ENCODE measurements around the gene CALM3. TPM values are rescaled to one million over a fixed set of nuclear protein-coding genes. Genes with fewer than 3 reads are reported as not detected.

Gene CALM3
- total and polyA plus RNA-seq, 2 of the 13 experiments (the other 11 are each of a cell fraction or from before 2014, with no cell fraction given) = 239 to 258 TPM

GRCh38 chr19:46603195-46603637, 2.1 kb downstream of the CALM3 start (continued):
- TF ChIP-seq DMAP1 (CRISPR knock-in tag; IDR thresholded peaks at IDR 0.05) = peak; percentile 63
- TF ChIP-seq JUN (CRISPR knock-in tag; IDR thresholded peaks at IDR 0.05) = 0 out of 2 replicates have a peak, but pooled peaks have one; percentile 42
- peak; percentile 36; the same call in 1 of the 2 replicates for TF ChIP-seq ZNF710 (CRISPR knock-in tag; IDR thresholded peaks at IDR 0.05; ENCODE audit: borderline replicate concordance)
- TF ChIP-seq TBX2 (CRISPR knock-in tag; IDR thresholded peaks at IDR 0.05; ENCODE audit: borderline replicate concordance) = no peak
- peak; percentile 77; the same call in 1 of the 2 replicates for TF ChIP-seq SIN3A (IDR thresholded peaks at IDR 0.05; ENCODE audit: borderline replicate concordance, low read depth, low read length)
- no peak for TF ChIP-seq ZBTB8A (CRISPR knock-in tag; IDR thresholded peaks at IDR 0.05; ENCODE audit: borderline replicate concordance, low read depth)
- no peak for TF ChIP-seq ZSCAN31 (CRISPR knock-in tag; IDR thresholded peaks at IDR 0.05; ENCODE audit: low read depth)
- no peak for TF ChIP-seq ATM (IDR thresholded peaks at IDR 0.05; ENCODE audit: borderline replicate concordance)
- no peak for TF ChIP-seq ZNF563 (CRISPR knock-in tag; IDR thresholded peaks at IDR 0.05)
- peak; percentile 61 for TF ChIP-seq KDM2A (CRISPR knock-in tag; IDR thresholded peaks at IDR 0.05; ENCODE audit: borderline replicate concordance, low read depth)
- 0 out of 2 replicates have a peak, but pooled peaks have one; percentile 11 for TF ChIP-seq ZBTB44 (CRISPR knock-in tag; IDR thresholded peaks at IDR 0.05)
- TF ChIP-seq ETV6 (CRISPR knock-in tag; conservative IDR thresholded peaks at IDR 0.05) = no peak
- peak; percentile 44; the same call in 1 of the 2 replicates for TF ChIP-seq FOXK1 (CRISPR knock-in tag; IDR thresholded peaks at IDR 0.05; ENCODE audit: borderline replicate concordance, low read depth)
- TF ChIP-seq MIER3 (CRISPR knock-in tag; IDR thresholded peaks at IDR 0.05; ENCODE audit: borderline replicate concordance) = peak; percentile 83; the same call in 1 of the 2 replicates
- peak; percentile 34; the same call in 1 of the 2 replicates for TF ChIP-seq ZNF792 (CRISPR knock-in tag; IDR thresholded peaks at IDR 0.05)
- TF ChIP-seq BRF2 (CRISPR knock-in tag; IDR thresholded peaks at IDR 0.05) = peak; percentile 70; the same call in 1 of the 2 replicates
- TF ChIP-seq IRF1 (CRISPR knock-in tag; IDR thresholded peaks at IDR 0.05; ENCODE audit: low read depth) = peak; percentile 98
- peak; percentile 66; the same call in 1 of the 2 replicates for TF ChIP-seq ARID4A (CRISPR knock-in tag; IDR thresholded peaks at IDR 0.05; ENCODE audit: borderline replicate concordance)
- TF ChIP-seq ZNF607 (CRISPR knock-in tag; IDR thresholded peaks at IDR 0.05; ENCODE audit: borderline replicate concordance) = no peak
- TF ChIP-seq RBFOX2 (IDR thresholded peaks at IDR 0.05; ENCODE audit: low read depth, low read length) = peak; percentile 40; the same call in 1 of the 2 replicates
- peak; percentile 90 for TF ChIP-seq GATAD2A (CRISPR knock-in tag; IDR thresholded peaks at IDR 0.05)

Data from HepG2 (cell line).